H9 (cell line): ENCODE data around the gene COL17A1. TPM values are rescaled to one million over a fixed set of nuclear protein-coding genes. Genes with fewer than 3 reads are reported as not detected.

Experiments
- DNase-seq: peaks from one replicate; pipeline ENCODE4 v3.0.0-alpha.2; 2017
- H2AFZ ChIP-seq: one replicate; pipeline ENCODE4 v1.6.1; 2013; ENCODE audit warnings: mild to moderate bottlenecking, low read length, control low read depth, moderate library complexity
- H2AK5ac ChIP-seq: 2 replicates; pipeline ENCODE4 v1.6.1; 2013; ENCODE audit warnings: low read length, control low read depth, mixed read lengths; ENCODE audit not compliant: insufficient read length
- H2BK120ac ChIP-seq: one replicate; pipeline ENCODE4 v1.6.1; 2013; ENCODE audit warnings: low read depth, mild to moderate bottlenecking, low read length, control low read depth, inconsistent platforms; ENCODE audit not compliant: poor library complexity, severe bottlenecking
- H2BK12ac ChIP-seq: 2 replicates; pipeline ENCODE4 v1.6.1; 2013; ENCODE audit warnings: low read length, control low read depth, mixed read lengths, low read depth; ENCODE audit not compliant: insufficient read length
- H2BK15ac ChIP-seq: 2 replicates; pipeline ENCODE4 v1.6.1; 2013; ENCODE audit warnings: low read depth, low read length, control low read depth
- H2BK20ac ChIP-seq: one replicate; pipeline ENCODE4 v1.6.1; 2013; ENCODE audit warnings: low read depth, mild to moderate bottlenecking, low read length, control low read depth, inconsistent platforms; ENCODE audit not compliant: poor library complexity, severe bottlenecking
- H2BK5ac ChIP-seq: 2 replicates; pipeline ENCODE4 v1.6.1; 2013; ENCODE audit warnings: low read length, control low read depth, mixed read lengths; ENCODE audit not compliant: insufficient read length
- H3K14ac ChIP-seq: 2 replicates; pipeline ENCODE4 v1.6.1; 2013; ENCODE audit warnings: low read length, control low read depth; ENCODE audit not compliant: insufficient read depth
- H3K18ac ChIP-seq: 2 replicates; pipeline ENCODE4 v1.6.1; 2013; ENCODE audit warnings: low read depth, mild to moderate bottlenecking, mixed read lengths, low read length, control low read depth; ENCODE audit not compliant: insufficient read length
- H3K23ac ChIP-seq: 2 replicates; pipeline ENCODE4 v1.6.1; 2013; ENCODE audit warnings: low read length, control low read depth, mixed read lengths, low read depth; ENCODE audit not compliant: insufficient read length
- H3K23me2 ChIP-seq: 2 replicates; pipeline ENCODE4 v1.6.1; 2013; ENCODE audit warnings: low read depth, mild to moderate bottlenecking, mixed read lengths, low read length, control low read depth; ENCODE audit not compliant: insufficient read length, poor library complexity, severe bottlenecking
- H3K27ac ChIP-seq: 2 replicates; pipeline ENCODE4 v1.5.1; 2013; ENCODE audit warnings: low read length, control low read depth, mixed read lengths, low read depth; ENCODE audit not compliant: insufficient read length
- H3K27me3 ChIP-seq: 2 replicates; pipeline ENCODE4 v1.6.1; 2013; ENCODE audit warnings: low read length, control low read depth, inconsistent platforms; ENCODE audit not compliant: insufficient read depth
- H3K4ac ChIP-seq: 2 replicates; pipeline ENCODE4 v1.6.1; 2013; ENCODE audit warnings: low read depth, mild to moderate bottlenecking, control low read depth, inconsistent platforms, low read length, moderate library complexity
- H3K4me1 ChIP-seq: 2 replicates; pipeline ENCODE4 v1.6.1; 2013; ENCODE audit warnings: low read length, control low read depth, inconsistent platforms; ENCODE audit not compliant: insufficient read depth
- H3K4me2 ChIP-seq: 2 replicates; pipeline ENCODE4 v1.6.1; 2013; ENCODE audit warnings: low read length, control low read depth, mixed read lengths; ENCODE audit not compliant: insufficient read length, insufficient read depth
- H3K56ac ChIP-seq: 2 replicates; pipeline ENCODE4 v1.6.1; 2013; ENCODE audit warnings: low read depth, mild to moderate bottlenecking, mixed read lengths, low read length, control low read depth; ENCODE audit not compliant: insufficient read length
- H3K79me1 ChIP-seq: 2 replicates; pipeline ENCODE4 v1.6.1; 2013; ENCODE audit warnings: low read depth, mild to moderate bottlenecking, moderate library complexity, low read length, control low read depth, inconsistent platforms; ENCODE audit not compliant: insufficient read depth, poor library complexity, severe bottlenecking
- H3K79me2 ChIP-seq: 2 replicates; pipeline ENCODE4 v1.6.1; 2013; ENCODE audit warnings: low read length, control low read depth, inconsistent platforms; ENCODE audit not compliant: insufficient read depth
- H3K9ac ChIP-seq: 2 replicates; pipeline ENCODE4 v1.6.1; 2013; ENCODE audit warnings: low read length, control low read depth, mixed read lengths; ENCODE audit not compliant: insufficient read length; ENCODE audit errors: extremely low read depth
- H3K9me3 ChIP-seq: one replicate; pipeline ENCODE4 v1.6.1; 2013; ENCODE audit warnings: low read depth, low read length, inconsistent platforms; ENCODE audit not compliant: control insufficient read depth
- H3T11ph ChIP-seq: one replicate; pipeline ENCODE4 v1.6.1; 2013; ENCODE audit warnings: mild to moderate bottlenecking, low read length, control low read depth, inconsistent platforms
- H4K20me1 ChIP-seq: one replicate; pipeline ENCODE4 v1.6.1; 2013; ENCODE audit not compliant: control insufficient read depth, insufficient read length, insufficient read depth
- H4K5ac ChIP-seq: 2 replicates; pipeline ENCODE4 v1.6.1; 2013; ENCODE audit warnings: low read depth, mild to moderate bottlenecking, mixed read lengths, low read length, control low read depth; ENCODE audit not compliant: insufficient read length
- H4K8ac ChIP-seq: replicated peaks from 2 replicates; pipeline ENCODE4 v1.6.1; 2013; ENCODE audit warnings: low read length, control low read depth, mixed read lengths, low read depth; ENCODE audit not compliant: insufficient read length
- H4K91ac ChIP-seq: 2 replicates; pipeline ENCODE4 v1.6.1; 2013; ENCODE audit warnings: low read depth, mild to moderate bottlenecking, moderate library complexity, mixed read lengths, low read length, control low read depth; ENCODE audit not compliant: insufficient read length
- H3K27ac Mint-ChIP-seq, 3 experiments: 2 replicates in 2 of 3; 3 replicates in 1 of 3; pipeline ENCODE4 v1.8.0; 2020 to 2021; ENCODE audit warnings: mixed read lengths in 3 of 3, mild to moderate bottlenecking in 1 of 3, moderate library complexity in 1 of 3
- H3K27me3 Mint-ChIP-seq: 2 replicates; pipeline ENCODE4 v1.8.0; 2021; ENCODE audit warnings: low read depth, mild to moderate bottlenecking, moderate library complexity, mixed read lengths
- H3K36me3 Mint-ChIP-seq, 3 experiments: 2 replicates in 2 of 3; 3 replicates in 1 of 3; pipeline ENCODE4 v1.8.0; 2020 to 2021; ENCODE audit warnings: low read depth in 3 of 3, mixed read lengths in 3 of 3; ENCODE audit not compliant: insufficient read depth in 1 of 3
- H3K4me1 Mint-ChIP-seq, 2 experiments: 2 replicates each; pipeline ENCODE4 v1.8.0; 2020; ENCODE audit warnings: mixed read lengths in 2 of 2
- H3K4me3 Mint-ChIP-seq, 2 experiments: 2 replicates in 1 of 2; 3 replicates in 1 of 2; pipeline ENCODE4 v1.8.0; 2020 to 2021; ENCODE audit warnings: mild to moderate bottlenecking in 2 of 2, mixed read lengths in 2 of 2, moderate library complexity in 1 of 2
- H3K9me3 Mint-ChIP-seq, 2 experiments: 2 replicates in 1 of 2; 3 replicates in 1 of 2; pipeline ENCODE4 v1.8.0; 2020; ENCODE audit warnings: mild to moderate bottlenecking in 2 of 2, mixed read lengths in 2 of 2, moderate library complexity in 1 of 2
- WGBS: extraction: QIAGEN DNeasy Blood & Tissue Kit; methylation state at CpG from one replicate; pipeline ENCODE4 v1.1.7; 2013; ENCODE audit warnings: missing lambda C conversion rate, low lambda C conversion rate, mixed read lengths; ENCODE audit not compliant: insufficient read length; ENCODE audit errors: extremely low coverage; 5-methylcytosine and 5-hydroxymethylcytosine counted together
- total RNA-seq: library from RNA; stranded (reverse); gene quantifications from 2 replicates; pipeline ENCODE4 v1.2.1, GENCODE V29; 2021
- TF ChIP-seq, protein P1 (sequence below): fragments of 200-600 bp; sonication (generic); conservative IDR thresholded peaks from 3 replicates; pipeline ENCODE4 v1.8.0; 2021; ENCODE audit warnings: antibody characterized with exemption, mild to moderate bottlenecking

Gene COL17A1
- total RNA-seq, 1 experiment from 2014 or later, result 1.9 TPM

DNA sequence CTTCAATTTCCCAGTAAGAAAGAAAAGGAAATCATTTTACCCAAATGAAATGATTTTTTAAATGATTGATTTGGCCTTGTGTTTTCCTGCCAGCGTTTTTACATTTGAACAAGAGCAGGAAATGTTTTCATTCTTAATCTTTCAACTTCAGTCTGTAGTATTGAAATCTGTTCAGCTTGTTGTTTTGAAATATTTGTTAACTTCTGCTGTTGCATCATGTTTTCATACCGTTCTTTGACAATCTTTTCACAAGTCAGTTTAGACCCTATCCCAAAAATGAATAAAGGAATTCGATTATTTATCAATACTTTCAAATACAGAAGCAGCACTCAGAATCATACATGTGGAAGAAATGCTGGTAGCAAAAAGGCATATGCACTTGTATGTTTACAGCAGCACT lies 44.4 kb upstream of the COL17A1 start:
- no peak overlapping the region for H4K8ac ChIP-seq
- no peak overlapping the region for H3K9ac ChIP-seq
- WGBS, result no CpG with 5 or more reads among the region's 3 CpGs
- H3K23ac ChIP-seq, result no peak overlapping the region
- no peak overlapping the region for H2BK12ac ChIP-seq
- no peak overlapping the region for H2AK5ac ChIP-seq
- Mint-ChIP-seq H3K27me3 (no peaks in the 10 kb centered on the region), H3K36me3 (peaks cover 0 to 18% (median 3%) of the 10 kb centered on the region in 3 experiments; a peak in 5 of 7 replicates), H3K4me1 (peaks cover 10 to 11% of the 10 kb centered on the region in 2 experiments), H3K27ac (no peak overlapping the region), H3K4me3 (no peak overlapping the region), H3K9me3 (no peaks in the 10 kb centered on the region)
- H2BK120ac ChIP-seq, result no peak overlapping the region
- H2AFZ ChIP-seq, result no peak overlapping the region
- no peak overlapping the region for H3K27ac ChIP-seq
- no peak overlapping the region for H3K18ac ChIP-seq
- H3K4me1 ChIP-seq, result no peaks in the 10 kb centered on the region
- no peak overlapping the region for H3T11ph ChIP-seq
- no peaks in the 10 kb centered on the region for H3K79me1 ChIP-seq
- H3K9me3 ChIP-seq, result no peaks in the 10 kb centered on the region
- no peaks in the 10 kb centered on the region for H3K79me2 ChIP-seq
- no peak overlapping the region for H3K14ac ChIP-seq
- TF ChIP-seq, protein P1, sequence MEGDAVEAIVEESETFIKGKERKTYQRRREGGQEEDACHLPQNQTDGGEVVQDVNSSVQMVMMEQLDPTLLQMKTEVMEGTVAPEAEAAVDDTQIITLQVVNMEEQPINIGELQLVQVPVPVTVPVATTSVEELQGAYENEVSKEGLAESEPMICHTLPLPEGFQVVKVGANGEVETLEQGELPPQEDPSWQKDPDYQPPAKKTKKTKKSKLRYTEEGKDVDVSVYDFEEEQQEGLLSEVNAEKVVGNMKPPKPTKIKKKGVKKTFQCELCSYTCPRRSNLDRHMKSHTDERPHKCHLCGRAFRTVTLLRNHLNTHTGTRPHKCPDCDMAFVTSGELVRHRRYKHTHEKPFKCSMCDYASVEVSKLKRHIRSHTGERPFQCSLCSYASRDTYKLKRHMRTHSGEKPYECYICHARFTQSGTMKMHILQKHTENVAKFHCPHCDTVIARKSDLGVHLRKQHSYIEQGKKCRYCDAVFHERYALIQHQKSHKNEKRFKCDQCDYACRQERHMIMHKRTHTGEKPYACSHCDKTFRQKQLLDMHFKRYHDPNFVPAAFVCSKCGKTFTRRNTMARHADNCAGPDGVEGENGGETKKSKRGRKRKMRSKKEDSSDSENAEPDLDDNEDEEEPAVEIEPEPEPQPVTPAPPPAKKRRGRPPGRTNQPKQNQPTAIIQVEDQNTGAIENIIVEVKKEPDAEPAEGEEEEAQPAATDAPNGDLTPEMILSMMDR, result no peak
- H3K4me2 ChIP-seq, result no peak overlapping the region
- DNase-seq, result no peak
- no peak overlapping the region for H3K56ac ChIP-seq
- H4K5ac ChIP-seq, result no peak overlapping the region
- no peak overlapping the region for H4K91ac ChIP-seq
- H2BK15ac ChIP-seq, result no peak overlapping the region
- no peak overlapping the region for H2BK20ac ChIP-seq
- H3K27me3 ChIP-seq, result no peaks in the 10 kb centered on the region
- no peaks in the 10 kb centered on the region for H3K23me2 ChIP-seq
- no peaks in the 10 kb centered on the region for H4K20me1 ChIP-seq
- H3K4ac ChIP-seq, result no peak overlapping the region
- H2BK5ac ChIP-seq, result no peak overlapping the region
